HG02884 (cell line): ENCODE results near the gene MYL3.
"Not testable (repeated sequence)": the region's sequence is repeated elsewhere in the genome, so short reads cannot be mapped to it uniquely, and the experiment has no call there.

Experiments used
- ATAC-seq: cut with Tn5 transposase; IDR thresholded peaks from one replicate; pipeline ENCODE4 v1.9.1; 2021; ENCODE audit warnings: mild to moderate bottlenecking, moderate library complexity; ENCODE audit not compliant: unreplicated experiment

The MYL3 gene

GRCh38 chr3:46863261-46863782 lies at the start of gene MYL3:
MYL3 (minus strand) TSS chr3:46863444; CDS start chr3:46863390, 54 bp downstream.
- no peak for ATAC-seq

DNA sequence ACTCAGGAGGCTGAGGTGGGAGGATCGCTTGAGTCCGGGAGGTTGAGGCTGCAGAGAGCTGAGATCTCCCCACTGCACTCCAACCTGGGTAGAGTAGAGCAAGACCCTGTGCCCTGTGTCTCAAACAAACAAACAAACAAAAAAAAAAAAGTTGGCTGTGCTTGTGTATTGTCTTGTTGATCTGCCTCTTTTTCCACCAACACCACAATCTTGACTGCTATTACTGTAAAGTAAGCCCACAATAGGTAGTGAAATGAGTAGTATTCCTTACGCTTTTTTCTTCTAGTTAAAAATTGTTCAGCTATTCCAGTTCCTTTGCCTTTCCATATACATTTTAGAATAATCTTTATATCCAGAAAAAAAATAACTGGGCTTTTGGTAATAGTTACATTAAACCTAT lies 49.7 kb upstream of the MYL3 start:
- ATAC-seq: no peak

- not testable (repeated sequence) for ATAC-seq
Observed at GRCh38 chr3:46910914-46911313, 47.7 kb upstream of the MYL3 start.

DNA sequence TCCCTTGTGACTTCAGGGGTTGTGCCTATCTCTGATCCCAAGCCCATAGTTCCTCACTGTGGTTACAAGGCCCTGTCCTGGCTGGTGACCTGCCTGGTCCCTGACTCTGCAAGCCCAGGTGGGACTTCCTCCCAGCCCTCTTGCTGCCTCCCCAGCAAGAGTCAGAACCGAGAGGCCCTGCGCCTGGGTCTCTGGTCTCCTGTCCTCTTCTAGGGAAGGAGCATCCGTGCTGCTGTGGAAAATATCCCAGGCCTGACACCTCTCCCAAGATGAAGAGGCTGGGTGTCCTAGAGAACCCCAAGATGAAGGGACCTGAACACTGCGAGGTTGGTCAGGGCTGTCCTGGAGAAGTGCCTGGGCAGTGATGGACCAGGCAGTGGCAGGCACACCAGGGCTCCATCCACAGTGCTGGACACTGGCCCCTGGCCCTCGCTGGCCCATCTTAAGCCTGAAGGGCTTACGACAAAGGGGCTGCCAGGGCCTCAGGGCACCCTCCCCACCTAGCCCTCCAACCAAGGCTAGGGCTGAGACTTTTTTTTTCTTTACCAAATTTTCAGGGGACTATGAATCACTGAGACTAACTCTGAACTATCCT lies 47.0 kb upstream of the MYL3 start:
- ATAC-seq: no peak

- ATAC-seq: no peak
Observed at GRCh38 chr3:46909535-46910161, 46.4 kb upstream of the MYL3 start.

DNA sequence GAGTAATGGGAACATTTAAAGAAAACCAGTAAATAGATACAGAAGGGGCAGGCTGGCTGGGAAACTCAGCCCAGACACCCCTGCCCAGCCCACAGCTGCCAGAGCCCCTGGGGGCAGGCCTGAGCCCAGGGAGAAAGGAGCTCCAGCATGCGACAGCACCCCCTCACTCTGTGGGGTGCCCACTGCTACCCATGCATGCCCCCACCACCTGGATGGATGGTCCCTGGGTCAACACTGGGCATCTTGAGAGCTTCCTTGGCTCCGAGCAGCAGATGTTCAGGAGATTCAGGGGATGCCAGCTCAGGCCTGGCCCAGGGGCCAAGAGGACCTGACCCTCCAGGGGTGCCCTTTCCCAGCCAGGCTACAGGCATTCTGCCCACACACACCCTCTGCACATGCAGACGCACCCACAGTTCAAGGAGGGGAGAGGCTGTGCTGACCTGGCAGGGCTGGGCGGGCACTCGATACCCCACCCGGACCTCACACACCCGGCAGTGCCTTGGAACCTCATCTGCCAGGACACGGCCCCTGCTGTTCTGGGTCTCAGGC lies 45.8 kb upstream of the MYL3 start:
- ATAC-seq: no peak

DNA sequence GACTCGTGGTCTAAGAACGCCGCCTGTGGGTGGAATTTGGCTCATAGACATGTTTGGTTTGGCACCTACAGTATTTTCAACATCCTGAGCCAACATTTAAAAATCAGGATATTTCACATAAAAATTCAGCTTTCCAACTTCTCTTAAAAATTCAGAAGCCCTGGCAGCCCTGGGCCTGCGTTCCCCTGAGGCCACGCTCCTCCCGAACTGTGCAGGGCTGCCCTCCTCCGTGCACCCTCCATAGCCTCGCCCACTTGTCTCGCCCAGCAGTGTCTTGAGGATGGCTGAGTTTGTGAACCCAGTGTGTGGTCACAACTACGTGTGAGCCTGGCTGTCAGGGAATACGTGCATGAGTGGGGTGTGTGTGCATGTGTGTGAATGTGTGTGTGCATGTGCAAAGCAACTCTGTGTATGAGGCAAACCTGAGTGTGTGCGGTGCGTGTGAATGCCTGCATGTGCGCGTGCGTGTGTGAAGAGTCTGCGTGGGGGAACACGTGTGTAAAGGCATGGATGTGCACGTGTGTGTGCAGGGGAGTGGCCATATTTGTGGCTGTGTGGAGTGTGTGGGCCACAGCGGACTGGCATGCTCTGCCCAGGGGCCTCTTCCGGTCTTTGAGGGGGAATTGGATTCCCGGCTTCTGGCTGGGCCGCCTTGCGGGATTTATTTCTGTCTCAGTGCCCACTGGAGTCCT lies 45.2 kb upstream of the MYL3 start:
- ATAC-seq: no peak

- no peak for ATAC-seq
Observed at GRCh38 chr3:46907960-46908293, 44.7 kb upstream of the MYL3 start.

- no peak for ATAC-seq
Observed at GRCh38 chr3:46907271-46907670, 44.0 kb upstream of the MYL3 start.

GRCh38 chr3:46906471-46907058 lies 43.3 kb upstream of the MYL3 start:
- ATAC-seq: no peak

GRCh38 chr3:46905661-46906451 lies 42.6 kb upstream of the MYL3 start:
- no peak for ATAC-seq

GRCh38 chr3:46905213-46905560 lies 41.9 kb upstream of the MYL3 start:
- ATAC-seq: no peak

- no peak for ATAC-seq
Observed at GRCh38 chr3:46904303-46905212, 41.3 kb upstream of the MYL3 start.

GRCh38 chr3:46903341-46904302 lies 40.4 kb upstream of the MYL3 start:
- no peak for ATAC-seq

- ATAC-seq: no peak
Observed at GRCh38 chr3:46902188-46902631, 39.0 kb upstream of the MYL3 start.

GRCh38 chr3:46901591-46902187 lies 38.4 kb upstream of the MYL3 start:
- ATAC-seq: no peak

- ATAC-seq: no peak
Observed at GRCh38 chr3:46901061-46901460, 37.8 kb upstream of the MYL3 start.

- ATAC-seq: no peak
Observed at GRCh38 chr3:46900356-46900755, 37.1 kb upstream of the MYL3 start.
